Measurements from ENCODE around the gene CYP11A1.

DNA sequence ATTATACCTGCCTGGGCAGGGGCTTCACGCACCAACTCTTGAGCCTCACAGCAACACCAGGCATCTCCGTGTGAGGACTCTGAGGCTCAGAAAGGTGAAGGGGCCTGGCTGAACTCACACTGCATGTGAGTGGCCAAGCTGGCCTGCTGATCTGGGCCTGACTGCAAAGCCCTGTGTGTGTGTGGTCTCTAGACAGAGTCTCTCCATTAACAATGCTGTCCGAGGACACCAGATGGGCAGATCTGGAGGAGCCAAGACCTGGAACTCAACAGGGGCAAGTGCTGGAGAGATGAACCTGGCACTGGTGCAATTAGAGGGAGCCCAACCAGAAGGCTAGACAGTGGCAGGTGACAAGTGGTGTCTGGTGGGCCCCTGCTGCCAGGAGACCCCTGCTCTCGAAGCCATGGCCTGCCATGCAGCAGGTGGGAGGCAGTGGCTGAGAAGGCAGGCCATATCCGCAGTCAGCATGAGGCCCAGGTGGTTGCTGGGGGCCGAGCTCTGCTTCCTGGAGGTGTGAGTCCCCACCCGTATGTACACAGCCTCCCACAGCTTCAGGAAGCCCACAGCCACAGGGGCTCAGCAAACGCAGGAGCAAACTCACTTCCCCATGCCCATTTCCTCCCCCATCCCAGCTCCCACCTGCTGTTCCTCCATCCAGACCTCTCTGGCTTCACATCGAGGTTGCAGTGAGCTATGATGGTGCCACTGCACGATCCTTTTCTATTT lies 39.0 kb downstream of the CYP11A1 start:
- TF ChIP-seq, protein P1, sequence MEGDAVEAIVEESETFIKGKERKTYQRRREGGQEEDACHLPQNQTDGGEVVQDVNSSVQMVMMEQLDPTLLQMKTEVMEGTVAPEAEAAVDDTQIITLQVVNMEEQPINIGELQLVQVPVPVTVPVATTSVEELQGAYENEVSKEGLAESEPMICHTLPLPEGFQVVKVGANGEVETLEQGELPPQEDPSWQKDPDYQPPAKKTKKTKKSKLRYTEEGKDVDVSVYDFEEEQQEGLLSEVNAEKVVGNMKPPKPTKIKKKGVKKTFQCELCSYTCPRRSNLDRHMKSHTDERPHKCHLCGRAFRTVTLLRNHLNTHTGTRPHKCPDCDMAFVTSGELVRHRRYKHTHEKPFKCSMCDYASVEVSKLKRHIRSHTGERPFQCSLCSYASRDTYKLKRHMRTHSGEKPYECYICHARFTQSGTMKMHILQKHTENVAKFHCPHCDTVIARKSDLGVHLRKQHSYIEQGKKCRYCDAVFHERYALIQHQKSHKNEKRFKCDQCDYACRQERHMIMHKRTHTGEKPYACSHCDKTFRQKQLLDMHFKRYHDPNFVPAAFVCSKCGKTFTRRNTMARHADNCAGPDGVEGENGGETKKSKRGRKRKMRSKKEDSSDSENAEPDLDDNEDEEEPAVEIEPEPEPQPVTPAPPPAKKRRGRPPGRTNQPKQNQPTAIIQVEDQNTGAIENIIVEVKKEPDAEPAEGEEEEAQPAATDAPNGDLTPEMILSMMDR (conservative IDR thresholded peaks at IDR 0.05) = no peak
- TF ChIP-seq ZFX (IDR thresholded peaks at IDR 0.05) = no peak
